Smooth muscle cell (in vitro differentiated cells): ENCODE data around the gene KRT40. TPM values are rescaled to one million over a fixed set of nuclear protein-coding genes. Genes with fewer than 3 reads are reported as not detected.
"Not testable (repeated sequence)": the region's sequence is repeated elsewhere in the genome, so short reads cannot be mapped to it uniquely, and the experiment has no call there.

Experiments
- DNase-seq: peaks from one replicate; lab custom pipeline; 2025; ENCODE audit not compliant: unreplicated experiment; lab: John Stamatoyannopoulos, UW
- H2AFZ ChIP-seq: fragments of 200-600 bp; sonication (generic); 2 replicates; pipeline ENCODE4 v1.6.0; 2016; ENCODE audit warnings: antibody characterized with exemption, low read depth, mild to moderate bottlenecking
- H3F3A ChIP-seq: fragments of 200-600 bp; sonication (generic); 2 replicates; pipeline ENCODE4 v1.6.0; 2017; ENCODE audit warnings: antibody characterized with exemption, low read depth
- H3K27ac ChIP-seq: fragments of 200-600 bp; sonication (generic); 2 replicates; pipeline ENCODE4 v1.5.1; 2016; ENCODE audit warnings: low read depth, mild to moderate bottlenecking
- H3K27me3 ChIP-seq: fragments of 200-600 bp; sonication (generic); 2 replicates; pipeline ENCODE4 v1.6.1; 2016; ENCODE audit warnings: low read depth, mild to moderate bottlenecking
- H3K36me3 ChIP-seq: fragments of 200-600 bp; sonication (generic); 2 replicates; pipeline ENCODE4 v1.5.1; 2016; ENCODE audit warnings: low read depth
- H3K4me1 ChIP-seq: fragments of 200-600 bp; sonication (generic); 2 replicates; pipeline ENCODE4 v1.5.1; 2016; ENCODE audit warnings: low read depth
- H3K4me2 ChIP-seq: fragments of 200-600 bp; sonication (generic); 2 replicates; pipeline ENCODE4 v1.6.0; 2016; ENCODE audit warnings: mild to moderate bottlenecking
- H3K4me3 ChIP-seq: fragments of 200-600 bp; sonication (generic); 2 replicates; pipeline ENCODE4 v1.5.1; 2016; ENCODE audit warnings: mild to moderate bottlenecking
- H3K79me2 ChIP-seq: fragments of 200-600 bp; sonication (generic); 2 replicates; pipeline ENCODE4 v1.6.0; 2016; ENCODE audit warnings: low read depth, mild to moderate bottlenecking
- H3K9ac ChIP-seq: fragments of 200-600 bp; sonication (generic); 2 replicates; pipeline ENCODE4 v1.6.0; 2016; ENCODE audit warnings: low read depth
- H3K9me3 ChIP-seq: fragments of 200-600 bp; sonication (generic); replicated peaks from 2 replicates; pipeline ENCODE4 v1.5.1; 2016; ENCODE audit warnings: low read depth
- H4K20me1 ChIP-seq: fragments of 200-600 bp; sonication (generic); 2 replicates; pipeline ENCODE4 v1.6.0; 2016; ENCODE audit warnings: low read depth
- WGBS: methylation state at CpG from one replicate; pipeline ENCODE4 v1.1.7; 2016; ENCODE audit warnings: low lambda C conversion rate; 5-methylcytosine and 5-hydroxymethylcytosine counted together
- polyA plus RNA-seq: library from polyadenylated mRNA; unstranded; fragments of >200 nt; fragmentation: Nextera tagmentation; extraction: Ambion mirVana; gene quantifications from 2 replicates; pipeline ENCODE4 v1.2.1, GENCODE V29; 2016
- total RNA-seq: library from RNA; depleted of rRNA; stranded (reverse); fragments of >200 nt; gene quantifications from 2 replicates; pipeline ENCODE4 v1.2.3, GENCODE V29; 2014
- TF ChIP-seq, protein P1 (sequence below): fragments of 200-600 bp; sonication (generic); IDR thresholded peaks from 2 replicates; pipeline ENCODE4 v1.5.1; 2017; ENCODE audit warnings: borderline replicate concordance, mild to moderate bottlenecking, antibody characterized with exemption; ENCODE audit not compliant: insufficient read depth, poor library complexity, severe bottlenecking

KRT40 gene
- total and polyA plus RNA-seq, 2 experiments from 2014 or later: not detected

DNA sequence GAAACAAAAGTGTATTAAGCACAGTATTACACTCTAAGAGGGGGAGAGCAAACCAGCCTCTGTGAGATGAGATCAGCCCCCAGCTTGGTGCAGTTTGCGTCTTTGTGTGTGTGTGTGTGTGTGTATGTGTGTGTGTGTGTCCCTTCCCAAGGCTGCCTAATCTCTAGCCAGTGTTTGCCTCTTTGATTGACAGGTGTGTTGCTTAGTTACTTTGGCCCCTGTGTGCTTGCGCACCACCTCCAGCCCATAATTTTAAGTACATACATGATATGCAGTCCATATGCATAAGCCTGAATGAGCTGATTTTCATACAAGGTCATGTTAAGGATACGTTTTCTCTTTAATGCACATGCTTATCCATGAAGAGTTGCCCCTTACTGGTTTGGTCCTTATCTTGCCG lies 17.7 kb upstream of the KRT40 start:
- Histone ChIP-seq H3K27ac (no peak overlapping the region), H3K9ac (no peak overlapping the region), H3K79me2 (no peaks in the 10 kb centered on the region), H3K4me2 (no peak overlapping the region), H3K27me3 (peaks cover 16% of the 10 kb centered on the region), H3K36me3 (no peaks in the 10 kb centered on the region), H4K20me1 (no peaks in the 10 kb centered on the region), H2AFZ (no peak overlapping the region), H3K9me3 (no peaks in the 10 kb centered on the region), H3K4me3 (no peak overlapping the region), H3F3A (no peaks in the 10 kb centered on the region), H3K4me1 (no peaks in the 10 kb centered on the region)
- TF ChIP-seq, protein P1, sequence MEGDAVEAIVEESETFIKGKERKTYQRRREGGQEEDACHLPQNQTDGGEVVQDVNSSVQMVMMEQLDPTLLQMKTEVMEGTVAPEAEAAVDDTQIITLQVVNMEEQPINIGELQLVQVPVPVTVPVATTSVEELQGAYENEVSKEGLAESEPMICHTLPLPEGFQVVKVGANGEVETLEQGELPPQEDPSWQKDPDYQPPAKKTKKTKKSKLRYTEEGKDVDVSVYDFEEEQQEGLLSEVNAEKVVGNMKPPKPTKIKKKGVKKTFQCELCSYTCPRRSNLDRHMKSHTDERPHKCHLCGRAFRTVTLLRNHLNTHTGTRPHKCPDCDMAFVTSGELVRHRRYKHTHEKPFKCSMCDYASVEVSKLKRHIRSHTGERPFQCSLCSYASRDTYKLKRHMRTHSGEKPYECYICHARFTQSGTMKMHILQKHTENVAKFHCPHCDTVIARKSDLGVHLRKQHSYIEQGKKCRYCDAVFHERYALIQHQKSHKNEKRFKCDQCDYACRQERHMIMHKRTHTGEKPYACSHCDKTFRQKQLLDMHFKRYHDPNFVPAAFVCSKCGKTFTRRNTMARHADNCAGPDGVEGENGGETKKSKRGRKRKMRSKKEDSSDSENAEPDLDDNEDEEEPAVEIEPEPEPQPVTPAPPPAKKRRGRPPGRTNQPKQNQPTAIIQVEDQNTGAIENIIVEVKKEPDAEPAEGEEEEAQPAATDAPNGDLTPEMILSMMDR: no peak
- 84% methylated on average over 4 of the region's 4 CpGs for WGBS
- DNase-seq: no peak

- not testable (repeated sequence) for DNase-seq, H3K4me3 ChIP-seq, H2AFZ ChIP-seq, H3K9me3 ChIP-seq, H3K4me1 ChIP-seq, H3K9ac ChIP-seq, H4K20me1 ChIP-seq, H3K36me3 ChIP-seq, H3F3A ChIP-seq, H3K4me2 ChIP-seq, H3K27ac ChIP-seq, H3K79me2 ChIP-seq
- WGBS: 90% methylated on average over 6 of the region's 6 CpGs
- peaks cover 22% of the 10 kb centered on the region for H3K27me3 ChIP-seq
These were observed 15.4 kb upstream of the KRT40 start, which contains the start of gene KRTAP3-2 for GRCh38 chr17:40999563-40999962. Gene KRTAP3-2 (minus strand): TSS chr17:40999906. CDS start chr17:40999853, 53 bp downstream.

- Histone ChIP-seq H3K4me2 (no peak overlapping the region), H3F3A (no peaks in the 10 kb centered on the region), H3K79me2 (no peaks in the 10 kb centered on the region), H4K20me1 (no peaks in the 10 kb centered on the region), H3K27ac (no peak overlapping the region), H3K9me3 (no peaks in the 10 kb centered on the region), H3K4me3 (no peak overlapping the region), H3K27me3 (peaks cover 19% of the 10 kb centered on the region), H3K36me3 (no peaks in the 10 kb centered on the region), H3K9ac (no peak overlapping the region), H2AFZ (no peak overlapping the region), H3K4me1 (no peaks in the 10 kb centered on the region)
- WGBS: 77% methylated on average over 2 of the region's 2 CpGs
- TF ChIP-seq, protein P1: no peak
- DNase-seq: no peak
These were observed 13.2 kb upstream of the KRT40 start for GRCh38 chr17:40997361-40997760.

- H3F3A ChIP-seq: no peaks in the 10 kb centered on the region
- H3K4me3 ChIP-seq: no peak overlapping the region
- H3K79me2 ChIP-seq: no peaks in the 10 kb centered on the region
- H3K4me2 ChIP-seq: no peak overlapping the region
- no peak overlapping the region for H2AFZ ChIP-seq
- no peaks in the 10 kb centered on the region for H4K20me1 ChIP-seq
- H3K27me3 ChIP-seq: peaks cover 19% of the 10 kb centered on the region
- TF ChIP-seq, protein P1: no peak
- H3K4me1 ChIP-seq: no peaks in the 10 kb centered on the region
- no peaks in the 10 kb centered on the region for H3K9me3 ChIP-seq
- H3K36me3 ChIP-seq: no peaks in the 10 kb centered on the region
- WGBS: 73% methylated on average over 4 of the region's 4 CpGs
- no peak for DNase-seq
- H3K27ac ChIP-seq: no peak overlapping the region
- H3K9ac ChIP-seq: no peak overlapping the region
These were observed 12.7 kb upstream of the KRT40 start for GRCh38 chr17:40996829-40997228.
